Activated CD4-positive, CD25-positive, alpha-beta regulatory T cell (primary cell): Measurements from ENCODE around the gene DAP3.
"Not testable (repeated sequence)": the region's sequence is repeated elsewhere in the genome, so short reads cannot be mapped to it uniquely, and the experiment has no call there.

Experiments used
- DNase-seq, 4 experiments: peaks; one replicate each; lab custom pipeline; 2025; lab: John Stamatoyannopoulos, UW

The DAP3 gene

DNA sequence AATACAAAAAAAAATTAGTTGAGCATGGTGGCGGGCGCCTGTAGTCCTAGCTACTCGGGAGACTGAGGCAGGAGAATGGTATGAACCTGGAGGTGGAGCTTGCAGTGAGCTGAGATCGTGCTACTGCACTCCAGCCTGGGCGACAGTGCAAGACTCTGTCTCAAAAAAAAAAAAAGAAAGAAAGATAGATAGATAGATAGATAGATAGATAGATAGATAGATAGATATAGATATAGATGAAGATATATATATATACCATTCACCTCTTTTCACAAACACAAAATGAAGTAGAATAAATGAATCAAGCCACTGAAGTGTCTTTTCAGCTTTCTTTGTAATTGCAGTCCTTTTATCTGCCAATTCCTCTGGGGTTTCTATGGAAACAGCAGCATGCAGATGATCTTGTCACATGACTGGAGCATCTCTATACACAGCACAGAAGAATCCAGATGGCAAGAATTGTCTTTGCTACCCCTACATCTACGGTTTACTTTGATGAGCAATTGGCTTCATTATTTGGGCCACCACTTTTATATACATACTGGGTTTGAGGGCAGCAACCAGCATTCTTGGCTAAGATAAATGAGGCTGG is 29.7 kb downstream of the DAP3 start:
- not testable (repeated sequence) for DNase-seq

DNA sequence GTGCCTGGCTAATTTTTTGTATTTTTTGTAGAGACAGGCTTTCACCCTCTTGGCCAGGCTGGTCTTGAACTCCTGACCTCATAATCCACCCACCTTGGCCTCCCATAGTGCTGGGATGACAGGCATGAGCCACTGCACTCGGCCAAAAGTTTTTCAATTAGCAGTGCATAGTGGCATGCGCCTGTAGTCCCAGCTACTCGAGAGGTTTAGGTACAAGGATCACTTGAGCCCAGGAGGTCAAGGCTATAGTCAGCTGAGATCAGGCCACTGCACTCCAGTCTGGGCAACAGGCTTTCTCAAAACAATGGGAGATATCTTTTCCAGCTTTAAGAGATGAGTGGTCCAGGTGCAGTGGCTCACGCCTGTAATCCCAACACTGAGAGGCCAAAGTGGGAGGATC is 30.8 kb downstream of the DAP3 start:
- DNase-seq, result no peak

GRCh38 chr1:155725142-155725541 is 36.3 kb downstream of the DAP3 start:
- DNase-seq, result no peak

DNA sequence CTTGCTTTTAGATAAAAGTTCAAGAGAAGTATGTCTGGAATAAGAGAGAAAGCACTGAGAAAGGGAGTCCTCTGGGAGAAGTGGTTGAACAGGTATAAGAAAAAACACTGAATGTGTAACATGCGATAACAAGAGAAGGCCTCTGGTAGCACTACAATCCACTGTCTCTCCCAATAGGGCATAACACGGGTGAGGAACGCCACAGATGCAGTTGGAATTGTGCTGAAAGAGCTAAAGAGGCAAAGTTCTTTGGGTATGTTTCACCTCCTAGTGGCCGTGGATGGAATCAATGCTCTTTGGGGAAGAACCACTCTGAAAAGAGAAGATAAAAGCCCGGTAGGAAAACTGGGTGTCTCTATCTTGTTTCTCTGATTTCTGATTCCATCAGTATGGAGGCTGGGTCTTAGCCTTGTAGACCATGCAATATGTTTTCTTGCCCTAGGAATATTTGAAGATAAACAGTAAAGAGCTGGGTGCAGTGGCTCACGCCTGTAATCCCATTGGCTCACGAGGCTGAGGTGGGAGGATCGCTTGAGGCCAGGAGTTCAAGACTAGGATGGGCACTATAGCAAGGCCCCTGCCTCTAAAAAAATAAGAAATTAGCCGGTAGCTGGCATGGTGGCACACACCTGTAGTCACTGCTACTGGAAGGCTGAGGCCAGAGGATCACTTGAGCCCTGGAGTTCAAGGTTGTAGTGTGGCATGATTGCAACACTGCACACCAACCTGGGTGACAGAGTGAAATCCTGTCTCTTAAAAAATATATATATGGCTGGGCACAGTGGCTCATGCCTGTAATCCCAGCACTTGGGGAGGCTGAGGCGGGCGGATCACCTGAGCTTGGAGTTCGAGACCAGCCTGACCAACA is 40.4 kb downstream of the DAP3 start:
- no peak for DNase-seq

- DNase-seq, result no peak
These were observed 52.1 kb downstream of the DAP3 start for GRCh38 chr1:155740995-155741394.

DNA sequence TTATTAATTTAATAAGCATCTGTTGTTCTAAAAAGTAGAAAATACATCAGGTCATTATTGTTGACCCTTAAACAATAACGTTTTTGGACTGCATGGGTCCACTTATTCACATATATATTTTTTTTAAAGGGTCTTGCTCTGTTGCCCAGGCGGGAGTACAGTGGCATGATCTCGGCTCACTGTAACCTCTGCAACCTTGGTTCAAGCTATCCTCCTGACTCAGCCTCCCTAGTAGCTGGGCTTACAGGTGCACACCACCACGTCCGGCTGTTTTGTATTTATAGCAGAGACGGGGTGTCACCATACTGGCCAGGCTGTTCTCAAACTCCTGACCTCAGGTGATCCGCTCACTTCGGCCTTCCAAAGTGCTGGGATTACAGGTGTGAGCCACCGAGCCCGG is 53.0 kb downstream of the DAP3 start:
- DNase-seq, result no peak

GRCh38 chr1:155744711-155745283 is 55.9 kb downstream of the DAP3 start:
- DNase-seq, result no peak

DNA sequence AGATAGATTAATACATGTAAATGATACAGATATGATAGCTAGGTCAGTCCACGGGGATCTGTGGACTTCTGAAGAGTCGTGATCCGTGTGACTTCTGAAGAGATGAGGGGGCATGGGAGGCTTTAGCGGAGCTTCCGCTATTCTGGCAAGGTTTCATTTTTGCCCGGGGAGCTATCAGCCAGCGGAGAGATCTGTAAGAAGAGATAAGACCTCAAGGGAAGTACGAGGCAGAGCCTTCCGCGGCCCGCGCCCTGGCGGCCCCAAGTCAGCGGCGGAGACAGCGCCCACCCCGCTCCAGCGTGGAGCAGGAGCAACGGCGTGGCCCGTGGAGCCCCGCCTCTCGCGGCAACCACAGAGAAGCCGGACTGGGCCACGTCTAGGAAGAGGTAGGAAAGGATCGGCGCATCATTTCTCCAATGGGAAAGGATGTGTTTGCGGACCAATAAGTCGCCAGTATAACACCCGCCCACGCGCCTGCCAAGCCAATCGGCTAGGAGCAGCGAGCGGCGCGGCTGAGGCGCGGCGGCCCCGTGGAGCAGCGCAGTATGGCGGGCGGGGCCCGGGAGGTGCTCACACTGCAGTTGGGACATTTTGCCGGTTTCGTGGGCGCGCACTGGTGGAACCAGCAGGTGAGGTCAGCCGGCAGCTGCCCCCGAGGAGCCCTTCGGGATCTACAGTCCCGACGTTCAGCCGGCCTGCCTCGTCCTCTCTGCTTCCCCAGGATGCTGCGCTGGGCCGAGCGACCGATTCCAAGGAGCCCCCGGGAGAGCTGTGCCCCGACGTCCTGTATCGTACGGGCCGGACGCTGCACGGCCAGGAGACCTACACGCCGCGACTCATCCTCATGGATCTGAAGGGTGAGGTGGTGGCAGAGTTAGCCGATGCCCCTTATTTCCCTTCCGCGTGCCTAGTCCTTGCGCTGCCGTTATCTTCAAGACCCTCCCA is 56.7 kb downstream of the DAP3 start:
- DNase-seq, result peak; percentile 80 to 93 (median 86)

DNA sequence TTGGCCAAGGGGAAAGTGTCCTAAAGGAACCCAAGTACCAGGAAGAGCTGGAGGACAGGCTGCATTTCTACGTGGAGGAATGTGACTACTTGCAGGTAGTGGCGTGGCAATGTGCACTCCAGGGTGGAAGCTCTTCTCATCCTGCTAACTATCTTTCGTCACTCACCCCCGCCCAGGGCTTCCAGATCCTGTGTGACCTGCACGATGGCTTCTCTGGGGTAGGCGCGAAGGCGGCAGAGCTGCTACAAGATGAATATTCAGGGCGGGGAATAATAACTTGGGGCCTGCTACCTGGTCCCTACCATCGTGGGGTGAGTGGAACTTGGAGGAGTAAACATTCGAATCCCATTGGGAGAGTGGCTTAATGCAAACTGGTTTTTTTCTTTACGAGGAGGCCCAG is 58.7 kb downstream of the DAP3 start:
- not testable (repeated sequence) for DNase-seq

- DNase-seq, result not testable (repeated sequence)
These were observed 59.2 kb downstream of the DAP3 start for GRCh38 chr1:155748141-155748540.

DNA sequence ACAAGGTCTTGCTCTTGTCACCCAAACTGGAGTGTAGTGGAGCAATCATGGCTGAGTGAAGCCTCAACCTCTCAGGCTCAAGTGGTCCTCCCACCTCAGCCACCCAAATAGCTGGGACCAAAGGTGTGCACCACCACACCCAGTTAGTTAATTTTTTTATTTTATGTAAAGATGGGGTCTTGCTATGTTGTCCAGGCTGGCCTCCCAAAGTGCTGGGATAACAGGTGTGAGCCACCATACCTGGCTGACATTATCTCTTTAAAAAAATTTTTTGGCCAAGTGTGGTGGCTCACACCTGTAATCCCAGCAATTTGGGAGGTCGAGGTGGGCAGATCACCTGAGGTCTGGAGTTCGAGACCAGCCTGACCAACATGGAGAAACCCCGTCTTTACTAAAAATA is 70.1 kb downstream of the DAP3 start:
- not testable (repeated sequence) for DNase-seq

DNA sequence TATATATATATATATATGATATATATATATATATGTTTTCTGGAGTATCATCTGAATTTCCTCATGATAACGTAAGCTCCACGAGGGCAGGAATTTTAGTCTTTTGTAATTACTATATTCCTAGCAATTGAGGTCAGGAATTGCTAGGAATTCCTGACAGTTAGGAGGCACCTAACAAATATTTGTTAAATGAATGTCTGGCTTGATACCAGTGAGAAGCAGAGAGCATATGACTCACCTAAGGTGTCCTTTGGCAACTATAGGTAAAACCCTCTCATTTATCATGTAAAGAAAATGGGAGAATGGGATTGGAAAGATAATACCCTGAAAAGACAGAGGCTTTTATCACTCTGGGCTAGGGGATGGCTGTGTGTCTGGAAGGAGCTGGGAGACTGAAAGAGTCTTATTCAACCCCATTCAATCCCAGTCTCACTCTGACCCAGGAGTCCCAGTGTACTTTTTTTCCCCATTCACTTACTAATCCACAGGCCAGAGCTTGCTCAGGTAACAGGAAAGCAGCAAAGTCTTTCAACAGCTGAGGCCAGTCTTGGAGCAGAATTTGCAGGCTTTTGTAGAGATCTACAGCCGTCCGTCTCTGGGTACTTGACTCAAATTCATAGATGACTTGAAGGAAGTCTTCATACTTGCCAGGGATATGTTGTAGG is 71.2 kb downstream of the DAP3 start:
- no peak for DNase-seq

DNA sequence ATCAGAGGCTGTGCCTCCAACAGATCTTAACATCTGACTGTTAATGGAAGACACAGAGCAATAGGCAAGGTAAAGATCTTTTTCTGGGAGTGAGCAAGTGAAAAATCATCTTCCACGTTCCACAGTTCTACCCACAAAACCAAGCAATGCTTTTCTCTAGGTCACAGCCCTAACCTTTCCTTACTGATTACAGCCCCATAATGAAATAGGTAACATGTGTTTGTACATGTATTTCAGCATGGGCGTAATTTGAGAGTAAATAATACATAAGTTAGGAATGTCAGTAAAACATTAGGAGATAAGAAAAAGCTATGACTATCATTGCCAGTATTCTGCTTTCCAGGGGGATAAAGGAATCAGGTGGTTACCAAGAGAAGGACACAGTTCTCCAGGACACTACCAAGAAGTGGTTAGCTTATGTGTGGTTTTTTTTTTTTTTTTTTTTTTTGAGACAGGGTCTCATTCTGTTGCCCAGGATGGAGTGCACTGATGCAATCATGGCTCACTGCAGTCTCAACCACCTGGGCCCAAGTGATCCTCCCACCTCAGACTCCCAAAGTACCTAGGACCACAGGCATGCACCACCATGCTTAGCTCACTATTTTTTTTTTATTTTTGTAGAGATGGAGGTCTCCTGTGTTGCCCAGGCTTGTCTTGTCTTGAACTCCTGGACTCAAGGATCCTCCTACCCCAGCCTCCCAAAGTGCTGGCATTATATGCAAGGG is 72.0 kb downstream of the DAP3 start:
- DNase-seq, result no peak

- no peak for DNase-seq
These were observed 73.0 kb downstream of the DAP3 start for GRCh38 chr1:155761736-155762405.

DNA sequence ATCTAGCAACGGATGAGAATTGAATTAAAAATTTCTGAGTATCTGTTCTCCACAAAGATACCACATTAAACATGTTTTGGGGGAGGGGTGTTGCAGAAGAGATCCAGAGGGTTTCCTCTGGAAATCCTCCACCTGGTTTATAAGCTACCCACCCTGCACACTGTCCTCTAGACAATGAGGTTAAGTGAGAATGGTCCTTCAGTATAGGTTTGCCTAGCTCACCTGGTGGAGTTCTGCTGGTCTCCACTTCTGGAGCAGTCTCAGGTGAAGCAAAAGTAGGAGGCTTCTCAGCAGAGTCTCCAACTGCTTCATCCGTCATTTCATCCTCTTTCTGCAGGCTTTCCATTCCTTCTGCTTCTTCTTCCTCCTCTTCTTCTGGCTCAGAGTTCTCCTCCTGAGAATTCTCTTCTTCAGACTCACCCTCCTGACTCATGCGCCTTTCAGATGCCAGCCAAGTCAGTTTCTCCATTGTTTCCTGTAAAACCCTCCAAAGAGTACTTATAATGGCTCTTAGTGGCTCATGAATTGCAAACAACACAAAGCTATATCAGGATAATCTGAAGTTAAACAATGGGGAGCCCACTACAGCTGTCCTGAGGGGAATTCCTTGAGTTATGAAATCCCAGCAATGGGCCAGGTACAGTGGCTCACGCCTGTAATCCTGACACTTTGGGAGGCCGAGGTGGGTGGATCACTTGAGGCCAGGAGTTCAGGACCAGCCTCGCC is 74.4 kb downstream of the DAP3 start:
- not testable (repeated sequence) for DNase-seq

- not testable (repeated sequence) for DNase-seq
These were observed 75.1 kb downstream of the DAP3 start for GRCh38 chr1:155763989-155764388.

- DNase-seq, result not testable (repeated sequence)
These were observed 78.6 kb downstream of the DAP3 start for GRCh38 chr1:155767399-155767989.

DNA sequence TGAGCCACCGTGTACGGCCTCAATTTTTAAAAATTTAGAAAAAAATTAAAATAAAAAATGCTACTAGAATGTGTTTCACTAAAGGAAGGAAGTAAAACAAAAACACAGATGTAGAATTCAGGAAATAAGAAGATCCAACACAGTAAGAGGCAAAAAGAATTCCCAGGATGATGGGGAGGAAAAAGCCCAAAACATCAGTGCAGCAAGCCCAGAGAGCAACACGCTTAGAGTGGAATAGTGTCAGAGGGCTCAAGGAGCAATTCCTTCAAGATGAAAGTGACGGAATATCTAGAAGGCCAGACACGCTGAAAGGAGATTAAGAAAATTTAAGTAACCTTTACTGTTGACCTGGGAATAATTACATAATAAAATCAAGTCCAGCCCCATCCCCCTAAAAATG is 80.4 kb downstream of the DAP3 start:
- no peak for DNase-seq

- DNase-seq, result no peak
These were observed 84.3 kb downstream of the DAP3 start for GRCh38 chr1:155773221-155773620.
